Loucy (cell line): Measurements from ENCODE around the gene TENM4.

ENCODE experiments used
- H2AFZ ChIP-seq: fragments of 200-600 bp; sonication (generic); 2 replicates; pipeline ENCODE4 v1.6.0; 2016; ENCODE audit warnings: antibody characterized with exemption, mild to moderate bottlenecking, low read length, moderate library complexity
- H3F3A ChIP-seq: fragments of 200-600 bp; 2 replicates; pipeline ENCODE4 v1.6.0; 2016; ENCODE audit warnings: antibody characterized with exemption, low read depth, mild to moderate bottlenecking
- H3K27me3 ChIP-seq: fragments of 200-600 bp; sonication (generic); 2 replicates; pipeline ENCODE4 v1.6.1; 2014; ENCODE audit warnings: low read length, mild to moderate bottlenecking; ENCODE audit not compliant: insufficient read depth, poor library complexity, severe bottlenecking
- H3K36me3 ChIP-seq: fragments of 200-600 bp; sonication (generic); 2 replicates; pipeline ENCODE4 v1.6.1; 2016; ENCODE audit warnings: low read length; ENCODE audit not compliant: insufficient read depth
- H3K4me1 ChIP-seq: fragments of 200-600 bp; sonication (generic); 2 replicates; pipeline ENCODE4 v1.5.1; 2014; ENCODE audit warnings: low read length, mild to moderate bottlenecking; ENCODE audit not compliant: insufficient read depth, poor library complexity, severe bottlenecking
- H3K4me2 ChIP-seq: fragments of 200-600 bp; sonication (generic); 2 replicates; pipeline ENCODE4 v1.6.0; 2014; ENCODE audit warnings: antibody characterized with exemption, low read length, low read depth, mild to moderate bottlenecking; ENCODE audit not compliant: poor library complexity, severe bottlenecking
- H3K4me3 ChIP-seq: fragments of 200-600 bp; sonication (generic); 2 replicates; pipeline ENCODE4 v1.5.1; 2014; ENCODE audit warnings: low read length, mild to moderate bottlenecking, mixed read lengths; ENCODE audit not compliant: poor library complexity, severe bottlenecking
- H3K79me2 ChIP-seq: fragments of 200-600 bp; sonication (generic); 2 replicates; pipeline ENCODE4 v1.6.1; 2014; ENCODE audit warnings: low read length; ENCODE audit not compliant: insufficient read depth
- H3K9ac ChIP-seq: fragments of 200-600 bp; sonication (generic); 2 replicates; pipeline ENCODE4 v1.6.0; 2014; ENCODE audit warnings: mild to moderate bottlenecking, low read depth, low read length, moderate library complexity; ENCODE audit not compliant: poor library complexity, severe bottlenecking
- H3K9me2 ChIP-seq: fragments of 200-600 bp; sonication (generic); replicated peaks from 2 replicates; pipeline ENCODE4 v1.6.1; 2016; ENCODE audit warnings: low read depth, low read length, mixed read lengths
- H3K9me3 ChIP-seq: fragments of 200-600 bp; sonication (generic); 2 replicates; pipeline ENCODE4 v1.6.1; 2014; ENCODE audit warnings: mild to moderate bottlenecking, antibody characterized with exemption, low read length, low read depth; ENCODE audit not compliant: insufficient read depth
- H4K20me1 ChIP-seq: fragments of 200-600 bp; sonication (generic); 2 replicates; pipeline ENCODE4 v1.6.0; 2014; ENCODE audit warnings: antibody characterized with exemption, low read length, mild to moderate bottlenecking; ENCODE audit not compliant: insufficient read depth, poor library complexity, severe bottlenecking
- CTCF ChIP-seq: fragments of 200-600 bp; sonication (generic); conservative IDR thresholded peaks from 2 replicates; pipeline ENCODE4 v1.5.1; 2014; ENCODE audit warnings: mild to moderate bottlenecking, antibody characterized with exemption, low read length
- EZH2phosphoT487 ChIP-seq: fragments of 200-600 bp; IDR thresholded peaks from 2 replicates; pipeline ENCODE4 v1.6.1; 2018; ENCODE audit warnings: antibody characterized with exemption, mild to moderate bottlenecking, moderate library complexity, borderline replicate concordance

TENM4 gene

GRCh38 chr11:79363256-79363655, 77.6 kb downstream of the TENM4 start:
- no peaks in the 10 kb centered on the region for H3K4me1 ChIP-seq

GRCh38 chr11:79362821-79363220, 78.0 kb downstream of the TENM4 start:
- no peaks in the 10 kb centered on the region for H3K4me1 ChIP-seq
- H3K4me2 ChIP-seq = no peak overlapping the region
- no peak overlapping the region for H3K4me3 ChIP-seq
- no peak overlapping the region for H2AFZ ChIP-seq
- H3K79me2 ChIP-seq = no peaks in the 10 kb centered on the region
- TF ChIP-seq CTCF (no peak), EZH2phosphoT487 (no peak)
- H3F3A ChIP-seq = no peaks in the 10 kb centered on the region
- H3K36me3 ChIP-seq = no peaks in the 10 kb centered on the region
- no peak overlapping the region for H3K9ac ChIP-seq
- H3K27me3 ChIP-seq = no peaks in the 10 kb centered on the region
- no peaks in the 10 kb centered on the region for H3K9me2 ChIP-seq
- H4K20me1 ChIP-seq = no peaks in the 10 kb centered on the region
- H3K9me3 ChIP-seq = 0 out of 2 replicates have a peak, but pooled peaks cover 3% of the 10 kb centered on the region

More at GRCh38 chr11:79363256-79363655, 77.6 kb downstream of the TENM4 start:
- Histone ChIP-seq H3K9me3 (0 out of 2 replicates have a peak, but pooled peaks cover 3% of the 10 kb centered on the region), H3K27me3 (no peaks in the 10 kb centered on the region), H3K4me2 (no peak overlapping the region), H3K36me3 (no peaks in the 10 kb centered on the region), H3K9ac (no peak overlapping the region), H3K79me2 (no peaks in the 10 kb centered on the region), H3F3A (no peaks in the 10 kb centered on the region), H2AFZ (no peak overlapping the region), H3K9me2 (no peaks in the 10 kb centered on the region), H4K20me1 (no peaks in the 10 kb centered on the region), H3K4me3 (no peak overlapping the region)
- TF ChIP-seq CTCF (no peak), EZH2phosphoT487 (no peak)

GRCh38 chr11:79362206-79362757, 78.5 kb downstream of the TENM4 start:
- Histone ChIP-seq H3K36me3 (no peaks in the 10 kb centered on the region), H3K27me3 (no peaks in the 10 kb centered on the region), H4K20me1 (no peaks in the 10 kb centered on the region), H3K9me3 (0 out of 2 replicates have a peak, but pooled peaks cover 3% of the 10 kb centered on the region), H3K4me3 (no peak overlapping the region), H3K9ac (no peak overlapping the region), H3F3A (no peaks in the 10 kb centered on the region), H3K4me1 (no peaks in the 10 kb centered on the region), H3K9me2 (no peaks in the 10 kb centered on the region), H3K79me2 (no peaks in the 10 kb centered on the region), H3K4me2 (no peak overlapping the region), H2AFZ (no peak overlapping the region)
- TF ChIP-seq CTCF = no peak
- TF ChIP-seq EZH2phosphoT487 = no peak
